Stimulated activated CD4-positive, alpha-beta T cell treated with anti-CD3 and anti-CD28 coated beads, Interleukin-1b, Interleukin-23, amount 100 ng/mL, for 48 hours (primary cell): ENCODE measurements around the gene RNF138.
"Not testable (repeated sequence)": the region's sequence is repeated elsewhere in the genome, so short reads cannot be mapped to it uniquely, and the experiment has no call there.

ENCODE experiments used
- DNase-seq: peaks from one replicate; pipeline ENCODE4 v3.0.0-alpha.2; 2020

Gene RNF138

DNA sequence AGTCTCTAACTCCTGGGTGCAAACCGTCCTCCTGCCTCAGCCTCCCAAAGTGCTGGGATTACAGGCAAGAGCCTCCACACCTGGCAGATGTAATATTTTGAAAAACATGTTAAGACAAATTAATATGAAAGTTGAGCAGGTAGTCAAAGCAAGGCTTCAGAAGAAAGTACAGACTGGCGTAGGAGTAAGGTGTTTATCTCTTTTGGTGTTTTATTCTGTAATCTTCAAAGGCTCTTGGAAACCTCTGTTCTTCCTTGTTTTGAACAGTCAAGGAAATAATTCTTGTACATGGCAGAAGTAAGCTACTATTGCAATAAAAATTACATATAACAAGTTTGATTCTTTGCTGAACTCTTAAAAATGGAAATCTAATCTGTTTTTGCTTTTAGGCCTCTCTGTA lies 5.3 kb downstream of the RNF138 start:
- no peak for DNase-seq

GRCh38 chr18:32104516-32104915 lies 12.8 kb downstream of the RNF138 start:
- DNase-seq, result no peak

GRCh38 chr18:32110005-32110404 lies 18.3 kb downstream of the RNF138 start:
- DNase-seq, result no peak

DNA sequence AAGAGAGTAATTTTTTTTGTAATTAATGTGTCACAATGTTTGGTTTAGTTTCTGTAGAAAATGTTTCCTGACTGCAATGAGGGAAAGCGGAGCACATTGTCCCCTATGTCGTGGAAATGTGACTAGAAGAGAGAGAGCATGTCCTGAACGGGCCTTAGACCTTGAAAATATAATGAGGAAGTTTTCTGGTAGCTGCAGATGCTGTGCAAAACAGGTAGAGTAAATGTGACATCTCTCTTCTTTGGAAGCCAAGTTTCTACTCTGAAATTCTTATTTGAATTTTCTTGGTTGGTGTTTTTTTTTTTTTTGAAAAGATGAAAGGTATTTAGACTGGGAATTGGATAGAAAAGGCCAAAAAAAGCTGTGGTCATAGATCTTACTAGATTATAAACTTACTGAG lies 20.0 kb downstream of the RNF138 start:
- DNase-seq, result no peak

- no peak for DNase-seq
Observed at GRCh38 chr18:32112826-32113225, 21.2 kb downstream of the RNF138 start.

- no peak for DNase-seq
Observed at GRCh38 chr18:32114293-32114942, 22.7 kb downstream of the RNF138 start.

- DNase-seq, result no peak
Observed at GRCh38 chr18:32122039-32122438, 30.4 kb downstream of the RNF138 start.

DNA sequence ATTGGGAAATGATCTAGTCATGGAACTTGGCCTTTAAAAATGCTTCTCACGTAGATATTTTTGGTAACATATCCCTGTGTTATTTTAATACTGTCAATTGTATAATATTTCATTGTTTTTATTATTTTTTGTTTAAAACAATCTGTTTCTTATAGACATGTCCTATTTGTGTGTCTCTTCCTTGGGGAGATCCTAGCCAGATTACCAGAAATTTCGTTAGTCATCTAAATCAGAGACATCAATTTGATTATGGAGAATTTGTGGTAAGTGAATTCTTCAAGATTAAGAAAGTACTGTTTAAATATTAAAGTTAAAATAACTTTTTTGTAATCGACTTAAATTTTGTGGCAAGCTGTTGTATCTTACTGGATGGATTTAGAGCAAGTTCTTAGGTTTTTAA lies 34.9 kb downstream of the RNF138 start:
- DNase-seq, result no peak

GRCh38 chr18:32135625-32136024 lies 44.0 kb downstream of the RNF138 start:
- no peak for DNase-seq

DNA sequence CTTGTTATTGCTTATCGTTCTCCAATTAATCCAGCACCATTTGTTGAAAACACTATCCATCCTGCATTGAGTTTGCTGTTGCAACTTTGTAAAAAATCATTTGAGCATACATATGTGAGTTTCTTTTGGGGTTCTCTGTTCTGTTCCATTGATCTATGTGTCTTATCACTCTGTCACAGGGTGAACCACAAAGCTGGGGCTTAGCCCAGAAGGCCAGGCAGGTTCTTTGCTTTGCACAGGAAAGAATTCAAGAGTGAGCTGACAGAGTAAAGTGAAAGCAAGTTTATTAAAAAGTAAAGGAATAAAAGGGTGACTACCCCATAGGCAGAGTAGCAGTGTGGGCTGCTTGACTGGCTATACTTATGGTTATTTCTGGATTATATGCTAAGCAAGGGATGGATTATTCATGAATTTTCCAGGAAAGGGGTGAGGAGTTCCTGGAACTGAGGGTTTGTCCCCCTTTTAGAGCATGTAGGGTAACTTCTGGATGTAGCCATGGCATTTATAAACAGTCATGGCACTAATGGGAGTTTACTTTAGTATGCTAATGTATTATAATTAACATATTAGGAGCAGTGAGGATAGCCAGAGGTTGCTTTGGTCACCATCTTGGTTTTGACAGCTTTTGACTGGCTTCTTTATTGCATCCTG lies 46.8 kb downstream of the RNF138 start:
- DNase-seq, result no peak

GRCh38 chr18:32139835-32140283 lies 48.2 kb downstream of the RNF138 start:
- DNase-seq, result peak; percentile 5

GRCh38 chr18:32148185-32148870 lies 56.7 kb downstream of the RNF138 start:
- DNase-seq, result no peak

DNA sequence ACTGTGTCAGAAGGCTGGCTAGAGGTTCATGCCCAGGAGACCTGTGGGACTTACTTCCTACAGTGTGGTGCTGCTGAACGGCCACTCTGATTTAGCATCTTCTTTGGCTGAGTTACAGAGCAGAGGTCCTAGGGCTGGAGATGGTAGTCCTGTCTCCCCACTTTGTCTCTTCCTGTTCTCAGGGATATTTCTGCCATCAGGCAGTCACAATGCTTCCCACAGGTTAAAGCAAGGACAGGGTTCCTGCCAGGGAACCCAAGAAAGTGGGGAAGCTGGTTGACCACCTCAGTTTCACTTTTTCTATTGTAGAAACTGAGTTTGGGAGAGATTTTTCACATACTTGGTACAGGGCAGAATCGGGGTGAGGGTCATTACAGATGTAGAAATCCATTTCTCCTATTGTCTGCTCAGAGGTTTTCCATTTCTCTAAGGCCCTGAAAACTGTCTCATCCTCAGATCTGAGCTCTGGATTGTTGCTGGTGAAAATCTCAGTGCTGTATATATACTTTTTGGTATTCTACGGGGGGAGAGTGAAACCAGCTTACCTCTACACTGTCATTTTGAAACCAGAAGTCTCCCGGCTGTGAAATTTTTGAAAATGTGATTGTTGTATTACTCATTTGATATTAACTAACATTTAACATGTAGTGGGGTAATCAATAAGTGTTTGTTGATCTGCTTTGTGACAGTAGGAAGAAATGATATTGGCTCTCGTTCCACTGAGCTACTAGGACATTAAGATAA lies 61.2 kb downstream of the RNF138 start:
- no peak for DNase-seq

DNA sequence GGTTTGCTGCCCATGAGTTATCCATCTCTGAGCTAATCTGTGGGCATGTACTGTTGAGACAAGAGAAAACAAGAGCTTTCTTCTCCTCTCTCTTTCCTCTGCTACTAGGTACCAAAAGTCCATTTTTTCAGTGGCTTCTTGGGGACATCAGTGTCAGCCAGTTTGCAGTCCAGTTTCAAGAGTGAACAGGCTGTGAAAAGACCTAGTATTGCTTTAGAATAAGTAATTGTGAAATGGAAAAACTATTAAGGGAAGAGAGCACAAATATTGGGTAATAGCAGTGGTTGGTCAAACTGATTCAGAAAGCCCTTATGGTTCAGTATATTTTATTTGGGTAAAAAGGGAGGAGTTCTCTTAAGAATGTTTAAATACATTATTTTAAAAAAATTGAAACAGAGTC lies 65.2 kb downstream of the RNF138 start:
- DNase-seq, result no peak

DNA sequence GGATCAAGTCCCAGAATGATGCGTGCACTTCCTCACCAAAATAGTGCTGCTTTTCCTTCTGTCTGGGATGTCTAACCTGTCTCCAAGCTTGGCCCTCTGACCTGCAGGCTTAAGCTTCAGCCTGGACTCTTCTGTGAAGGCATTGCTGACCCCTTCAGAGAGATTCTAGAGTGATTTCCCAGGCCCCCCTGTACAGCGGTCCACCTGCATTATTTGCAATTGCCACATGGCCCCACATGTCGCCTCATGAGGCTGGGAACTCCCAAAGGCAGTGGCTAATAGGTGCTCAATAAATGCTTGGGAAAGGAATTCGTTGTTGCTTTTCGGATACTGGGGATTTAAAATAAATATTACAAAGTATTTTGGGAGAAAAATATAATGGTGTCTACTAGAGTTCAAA lies 65.9 kb downstream of the RNF138 start:
- DNase-seq, result no peak

DNA sequence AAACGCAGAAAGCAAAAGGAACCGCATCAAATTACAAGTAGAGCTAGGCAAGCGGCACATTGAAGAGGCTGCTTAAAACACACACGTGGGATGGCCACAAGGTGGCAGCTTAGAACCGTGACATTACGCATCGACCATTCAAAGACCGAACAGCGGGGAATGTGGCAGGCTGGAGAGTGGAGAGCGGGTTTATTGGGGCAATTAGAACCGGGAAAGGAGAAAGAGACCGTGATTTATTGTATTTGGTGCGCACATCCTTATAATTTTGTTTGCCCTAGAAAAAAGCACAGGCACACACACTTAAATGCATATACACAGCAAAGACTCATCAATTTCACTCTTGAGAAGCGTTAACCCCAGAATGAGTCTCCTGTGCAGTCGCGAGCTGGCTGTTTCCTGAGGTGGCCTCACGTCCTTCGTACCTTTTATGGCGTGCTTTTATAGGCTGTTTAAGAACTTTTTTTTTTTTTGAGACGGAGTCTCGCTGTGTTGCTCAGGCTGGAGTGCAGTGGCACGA lies 66.5 kb downstream of the RNF138 start:
- peak; percentile 64 for DNase-seq

GRCh38 chr18:32158631-32159030 lies 67.0 kb downstream of the RNF138 start:
- DNase-seq, result not testable (repeated sequence)

GRCh38 chr18:32160547-32160946 lies 68.9 kb downstream of the RNF138 start:
- no peak for DNase-seq

- DNase-seq, result no peak
Observed at GRCh38 chr18:32167980-32168730, 76.5 kb downstream of the RNF138 start.

- no peak for DNase-seq
Observed at GRCh38 chr18:32173654-32174053, 82.0 kb downstream of the RNF138 start.

GRCh38 chr18:32174719-32175118 lies 83.0 kb downstream of the RNF138 start:
- DNase-seq, result no peak

- DNase-seq, result no peak
Observed at GRCh38 chr18:32175265-32175664, 83.6 kb downstream of the RNF138 start.
